A204.1 (cell line): ENCODE data around the gene PNPLA7.
"Not testable (repeated sequence)": the region's sequence is repeated elsewhere in the genome, so short reads cannot be mapped to it uniquely, and the experiment has no call there.

ENCODE experiments used
- FAIRE-seq: peaks from 2 replicates; lab custom pipeline; 2012; peaks lifted over from hg19 to GRCh38; lab: Jason Lieb, UNC

PNPLA7 gene

DNA sequence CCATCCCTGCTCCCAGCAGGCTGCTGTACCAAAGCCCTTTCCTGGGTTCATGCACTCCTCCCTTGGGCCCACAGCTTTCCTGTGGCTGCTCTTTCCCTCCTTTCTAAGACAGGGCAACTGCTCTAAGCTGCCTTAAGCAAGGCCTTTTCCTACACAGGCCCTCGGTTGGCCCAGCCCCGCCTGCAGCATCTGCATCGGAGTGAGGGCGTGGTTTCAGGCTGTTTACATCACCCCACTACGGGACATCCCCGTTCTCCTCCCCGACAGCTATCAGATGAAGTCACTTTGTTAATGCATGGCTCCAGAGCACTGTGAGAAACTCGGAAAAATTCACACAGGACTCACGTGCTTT, 25.1 kb upstream of the PNPLA7 start:
- no peak for FAIRE-seq

DNA sequence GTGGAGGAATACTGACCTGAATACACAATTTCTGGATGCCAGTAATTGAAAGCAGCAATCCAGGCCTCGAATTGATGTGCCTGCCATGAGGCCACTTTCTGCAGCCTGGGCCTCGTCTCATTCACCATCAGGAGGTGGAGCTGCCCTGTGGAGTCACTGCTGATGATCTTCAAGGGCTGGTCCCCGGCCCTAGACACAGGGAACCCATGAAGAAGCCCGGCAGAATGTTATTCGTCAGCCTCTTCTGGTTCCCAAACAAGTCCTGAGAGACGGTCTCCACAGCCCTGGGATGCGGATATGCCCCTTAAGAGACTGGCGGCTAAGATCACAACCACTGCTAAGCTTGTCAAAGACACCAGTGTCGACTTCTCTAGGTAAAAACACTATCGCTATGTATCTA, 24.0 kb upstream of the PNPLA7 start:
- no peak for FAIRE-seq

DNA sequence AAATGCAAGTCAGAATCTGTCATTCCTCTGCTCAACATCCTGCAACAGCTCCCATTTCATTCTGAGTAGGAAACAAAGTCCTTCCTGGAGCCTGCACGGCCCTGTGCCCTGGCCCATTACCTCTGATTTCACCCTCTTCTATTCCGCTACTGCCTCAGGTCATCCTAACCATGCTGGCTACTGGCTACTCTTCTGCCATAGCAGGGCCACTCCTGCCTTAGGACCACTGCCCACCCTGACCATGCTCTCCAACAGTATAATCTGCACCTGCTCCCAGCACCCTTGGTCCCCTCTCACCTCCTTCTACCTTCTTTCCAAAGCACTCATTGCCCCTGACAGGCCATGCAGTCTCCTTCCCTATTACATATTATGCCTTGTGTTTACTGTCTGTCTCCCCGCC, 20.4 kb upstream of the PNPLA7 start:
- no peak for FAIRE-seq

DNA sequence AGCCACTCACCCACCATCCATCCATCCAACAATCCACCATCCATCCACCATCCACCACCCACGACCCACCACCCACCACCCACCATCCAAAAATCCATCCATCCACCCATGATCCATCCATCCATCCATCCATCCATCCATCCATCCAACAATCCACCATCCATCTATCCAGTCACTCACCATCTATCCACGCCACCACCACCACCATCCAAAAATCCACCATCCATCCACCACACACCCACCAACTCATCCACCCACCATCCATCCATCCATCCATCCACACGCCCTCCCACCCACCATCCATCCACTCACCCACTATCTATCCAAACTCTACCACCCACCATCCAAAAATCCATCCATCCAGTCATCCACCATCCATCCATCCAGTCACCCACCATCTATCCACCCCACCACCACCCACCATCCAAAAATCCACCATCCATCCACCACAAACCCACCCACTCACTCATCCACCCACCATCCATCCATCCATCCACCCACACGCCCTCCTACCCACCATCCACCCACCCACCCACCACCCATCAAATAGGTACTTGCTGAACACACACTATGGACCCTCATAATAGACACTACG, 19.5 kb upstream of the PNPLA7 start:
- no peak for FAIRE-seq

DNA sequence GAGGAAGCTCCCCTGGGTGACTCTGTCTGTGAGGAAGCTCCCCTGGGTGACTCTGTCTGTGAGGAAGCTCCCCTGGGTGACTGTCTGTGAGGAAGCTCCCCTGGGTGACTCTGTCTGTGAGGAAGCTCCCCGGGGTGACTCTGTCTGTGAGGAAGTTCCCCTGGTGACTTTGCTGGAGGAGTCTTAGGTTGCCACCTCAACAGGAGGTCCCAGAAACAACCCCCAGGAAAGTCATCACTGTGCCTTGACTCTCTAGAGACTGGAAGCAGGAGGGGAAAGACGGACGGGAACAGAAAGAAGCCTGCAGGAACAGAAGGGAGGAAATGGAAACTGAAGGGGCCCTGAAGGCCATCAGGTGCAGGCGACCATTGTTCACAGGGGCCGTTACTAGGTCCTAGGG, 18.2 kb upstream of the PNPLA7 start:
- not testable (repeated sequence) for FAIRE-seq

DNA sequence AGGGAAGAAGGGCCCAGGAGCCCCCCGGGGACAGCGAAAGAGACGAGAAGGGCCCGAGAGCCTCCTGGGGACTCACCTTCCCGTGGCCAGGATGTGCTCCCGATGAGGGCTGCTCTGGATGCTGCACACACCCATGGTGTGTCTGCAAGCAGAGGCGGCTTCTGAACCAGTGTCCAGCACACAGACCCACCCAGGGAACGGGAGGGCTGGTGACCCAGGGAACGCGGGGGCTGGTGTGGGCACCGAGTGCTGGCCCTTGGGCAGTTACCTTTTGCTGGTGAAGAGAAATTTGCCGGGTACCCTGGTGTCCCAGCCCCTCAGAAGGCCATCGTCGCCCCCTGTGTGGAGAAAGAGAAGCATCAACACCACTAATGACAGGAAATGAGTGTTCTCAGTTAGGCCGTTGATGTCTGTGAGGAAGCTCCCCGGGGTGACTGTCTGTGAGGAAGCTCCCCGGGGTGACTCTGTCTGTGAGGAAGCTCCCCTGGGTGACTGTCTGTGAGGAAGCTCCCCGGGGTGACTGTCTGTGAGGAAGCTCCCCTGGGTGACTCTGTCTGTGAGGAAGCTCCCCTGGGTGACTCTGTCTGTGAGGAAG, 14.7 kb upstream of the PNPLA7 start:
- FAIRE-seq = no peak

DNA sequence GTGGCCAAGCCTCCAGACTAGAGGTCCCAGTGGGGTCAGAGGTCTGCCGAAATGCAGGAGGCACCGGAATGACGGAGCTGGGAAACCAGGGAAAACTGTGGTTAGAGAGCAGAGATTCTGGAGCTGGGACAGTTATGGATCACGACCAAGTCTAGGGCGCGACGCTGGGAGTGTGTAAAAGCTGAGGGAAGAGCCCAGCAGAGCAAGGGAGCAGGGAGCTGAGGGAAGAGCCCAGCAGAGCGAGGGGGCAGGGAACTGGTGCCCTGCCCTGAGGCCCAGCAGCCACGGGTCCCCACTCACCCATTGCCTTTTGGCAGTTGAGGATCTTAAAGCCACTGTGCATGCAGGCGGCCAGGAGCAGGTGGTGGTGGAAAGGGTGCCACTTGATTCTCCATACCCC, 13.9 kb upstream of the PNPLA7 start:
- no peak for FAIRE-seq

DNA sequence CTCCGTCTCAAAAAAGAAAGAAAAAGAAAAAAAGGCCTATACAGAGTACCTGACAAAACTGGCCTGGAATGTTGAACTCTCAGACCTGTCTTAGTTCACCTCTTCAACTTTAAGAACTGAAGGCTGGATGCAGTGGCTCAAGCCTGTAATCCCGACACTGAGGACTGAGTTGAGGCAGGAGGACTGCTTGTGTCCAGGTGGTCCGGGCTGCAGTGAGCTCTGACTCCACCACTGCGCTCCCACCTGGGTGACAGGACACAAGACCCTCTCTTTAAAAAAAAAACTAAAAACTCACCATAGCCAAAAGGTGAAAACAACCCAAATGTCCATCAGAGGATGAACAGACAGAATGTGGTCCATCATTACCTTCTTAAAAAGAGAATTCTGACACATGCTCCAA, 7.9 kb upstream of the PNPLA7 start:
- FAIRE-seq = no peak

DNA sequence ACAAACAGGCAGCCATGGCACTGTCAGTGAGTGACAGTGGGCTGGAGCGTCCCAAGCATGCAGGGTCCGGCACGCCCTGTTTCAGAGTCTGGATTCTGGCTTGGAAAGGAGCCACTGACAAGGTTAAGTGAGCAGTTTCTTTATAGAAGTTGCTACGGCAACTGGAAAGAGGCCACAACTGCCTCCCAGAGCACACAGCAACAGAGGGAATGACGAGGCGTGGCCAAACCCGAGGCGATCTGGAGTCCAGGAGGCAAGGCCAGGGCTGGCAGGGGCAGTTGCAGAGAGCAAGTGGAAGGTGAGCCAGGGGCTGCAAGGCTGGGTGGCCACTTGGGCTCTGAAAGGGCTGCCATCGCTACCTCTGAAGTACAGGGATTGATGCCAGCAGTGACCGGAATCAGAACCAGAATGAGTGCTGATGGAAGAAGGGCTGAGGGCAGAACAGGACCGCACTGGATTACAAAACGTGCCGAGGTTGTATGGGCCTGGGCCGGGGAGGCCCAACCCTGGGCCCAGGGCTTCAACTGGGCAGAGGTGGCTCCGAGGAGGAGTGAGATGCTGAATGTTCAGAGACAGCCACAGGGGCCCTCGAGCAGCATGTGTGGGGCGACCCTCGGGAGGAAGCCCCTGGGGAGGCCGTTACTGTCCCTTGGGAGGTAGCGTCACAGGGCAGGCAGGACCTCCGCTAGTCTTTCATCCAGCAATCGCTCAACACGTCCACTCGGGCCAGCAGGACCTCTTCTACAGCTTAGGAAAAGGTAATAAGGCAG, 6.1 kb upstream of the PNPLA7 start:
- no peak for FAIRE-seq

DNA sequence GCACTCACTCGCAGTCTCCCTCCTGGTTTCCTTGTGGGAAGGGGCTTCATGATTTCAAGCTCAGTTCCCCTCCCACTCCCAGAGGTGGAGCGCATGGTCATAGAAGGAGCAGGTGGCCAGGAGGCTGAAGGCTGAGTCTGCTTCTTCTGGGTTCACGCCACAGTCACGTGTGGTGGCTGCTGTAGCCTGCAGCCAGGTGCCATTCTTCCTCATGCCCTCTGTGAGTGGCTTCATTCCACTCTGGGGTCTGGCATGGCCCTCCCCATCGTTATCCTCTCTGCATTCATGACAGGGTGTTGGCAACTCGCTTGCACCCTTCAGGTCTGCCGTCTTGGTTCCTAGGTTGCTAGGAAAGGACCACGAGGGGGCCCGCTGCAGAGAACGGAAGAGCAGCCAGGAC, 5.0 kb upstream of the PNPLA7 start:
- no peak for FAIRE-seq

DNA sequence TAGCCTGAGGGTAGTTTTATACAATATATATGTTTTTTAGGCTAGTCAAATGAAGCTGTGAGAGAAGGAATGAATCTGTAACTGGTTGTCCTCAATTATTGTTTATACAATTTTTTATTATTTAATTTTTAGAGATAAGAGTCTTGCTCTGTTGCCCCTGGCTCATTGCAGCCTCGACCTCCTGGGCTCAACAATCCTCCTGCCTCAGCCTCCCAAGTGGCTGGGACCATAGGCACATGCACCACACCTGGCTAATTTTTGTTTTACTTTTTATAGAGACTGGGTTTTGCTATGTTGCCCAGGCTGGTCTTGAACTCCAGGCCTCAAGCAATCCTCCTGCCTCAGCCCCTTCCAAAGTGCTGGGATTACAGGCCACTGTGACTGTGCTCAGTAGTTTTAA, 4.1 kb upstream of the PNPLA7 start:
- no peak for FAIRE-seq

DNA sequence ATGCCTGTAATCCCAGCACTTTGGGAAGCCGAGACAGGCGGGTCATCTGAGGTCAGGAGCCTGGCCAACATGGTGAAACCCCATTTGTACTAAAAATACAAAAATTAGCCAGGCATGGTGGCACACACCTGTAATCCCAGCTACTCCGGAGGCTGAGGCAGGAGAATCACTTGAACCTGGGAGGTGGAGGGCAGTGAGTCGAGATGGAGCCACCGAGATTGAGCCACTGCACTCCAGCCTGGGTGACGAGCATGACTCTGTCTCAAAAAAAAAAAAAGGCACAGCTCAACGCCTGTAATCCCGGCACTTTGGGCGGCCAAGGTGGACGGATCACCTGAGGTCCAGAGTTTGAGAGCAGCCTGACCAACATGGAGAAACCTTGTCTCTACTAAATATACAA, 3.5 kb upstream of the PNPLA7 start:
- FAIRE-seq = not testable (repeated sequence)

DNA sequence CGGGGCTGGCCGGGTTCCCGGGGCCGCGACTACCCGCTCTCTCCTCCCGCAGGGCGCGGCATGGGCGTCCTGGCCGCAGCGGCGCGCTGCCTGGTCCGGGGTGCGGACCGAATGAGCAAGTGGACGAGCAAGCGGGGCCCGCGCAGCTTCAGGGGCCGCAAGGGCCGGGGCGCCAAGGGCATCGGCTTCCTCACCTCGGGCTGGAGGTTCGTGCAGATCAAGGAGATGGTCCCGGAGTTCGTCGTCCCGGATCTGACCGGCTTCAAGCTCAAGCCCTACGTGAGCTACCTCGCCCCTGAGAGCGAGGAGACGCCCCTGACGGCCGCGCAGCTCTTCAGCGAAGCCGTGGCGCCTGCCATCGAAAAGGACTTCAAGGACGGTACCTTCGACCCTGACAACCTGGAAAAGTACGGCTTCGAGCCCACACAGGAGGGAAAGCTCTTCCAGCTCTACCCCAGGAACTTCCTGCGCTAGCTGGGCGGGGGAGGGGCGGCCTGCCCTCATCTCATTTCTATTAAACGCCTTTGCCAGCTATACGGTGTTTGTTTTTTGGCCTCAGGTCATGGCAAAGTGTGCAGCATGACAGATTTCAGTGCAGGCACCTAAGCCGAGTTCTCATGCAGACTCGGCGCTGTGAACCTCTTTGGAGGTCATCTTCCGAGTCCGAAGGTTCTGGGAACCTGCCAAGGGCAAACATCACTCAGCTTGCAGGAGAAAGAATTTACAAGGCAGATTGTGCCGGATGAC, 2.0 kb upstream of the PNPLA7 start:
- FAIRE-seq = no peak

DNA sequence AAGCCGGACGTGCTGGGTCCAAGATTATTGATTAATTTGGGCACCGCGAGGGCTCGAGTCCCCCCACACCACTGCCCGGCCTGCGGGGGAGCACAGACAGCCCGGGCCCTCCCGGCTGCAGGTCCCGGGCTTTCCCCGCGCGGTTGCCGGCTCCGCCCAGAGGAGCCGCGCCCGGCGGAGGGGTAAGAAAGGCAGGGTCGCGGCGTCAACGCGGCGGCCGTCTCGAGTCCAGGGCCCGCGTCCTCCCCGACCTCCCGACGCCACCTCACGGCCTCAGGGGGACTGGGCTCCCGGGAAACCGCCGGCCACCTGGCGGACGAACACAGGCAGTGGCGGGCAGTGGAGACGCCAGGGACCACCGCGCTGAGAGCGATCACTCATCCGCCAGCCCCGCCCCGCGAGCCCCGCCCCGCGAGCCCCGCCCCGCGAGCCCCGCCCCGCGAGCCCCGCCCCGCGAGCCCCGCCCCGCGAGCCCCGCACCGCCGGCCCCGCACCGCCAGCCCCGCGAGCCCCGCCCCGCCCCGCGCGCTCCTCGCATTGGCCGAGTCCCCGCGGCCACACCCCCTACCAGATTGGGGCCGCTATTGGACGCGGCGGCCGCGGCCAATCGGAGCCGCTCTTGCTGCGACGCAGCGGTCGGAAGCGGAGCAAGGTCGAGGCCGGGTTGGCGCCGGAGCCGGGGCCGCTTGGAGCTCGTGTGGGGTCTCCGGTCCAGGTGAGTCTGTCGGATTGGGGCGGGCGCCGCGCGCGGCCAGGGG, 1.2 kb upstream of the PNPLA7 start, which contains the start of gene MRPL41:
TSS of gene MRPL41 (plus strand) at position 616 of the 758 bp plus-strand sequence. CDS start 203 bp downstream, outside the sequence.
- no peak for FAIRE-seq

DNA sequence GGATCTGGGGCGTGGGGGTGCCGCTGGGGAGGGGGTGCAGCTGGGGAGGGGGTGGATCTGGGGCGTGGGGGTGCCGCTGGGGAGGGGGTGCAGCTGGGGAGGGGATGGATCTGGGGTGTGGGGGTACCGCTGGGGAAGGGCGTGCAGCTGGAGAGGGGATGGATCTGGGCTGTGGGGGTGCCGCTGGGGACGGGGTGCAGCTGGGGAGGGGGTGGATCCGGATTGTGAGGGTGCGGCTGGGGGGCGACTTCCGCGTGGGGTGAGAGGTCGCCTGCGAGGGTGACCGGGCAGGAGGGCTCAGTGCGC, 709 bp upstream of the PNPLA7 start:
- FAIRE-seq = not testable (repeated sequence)

DNA sequence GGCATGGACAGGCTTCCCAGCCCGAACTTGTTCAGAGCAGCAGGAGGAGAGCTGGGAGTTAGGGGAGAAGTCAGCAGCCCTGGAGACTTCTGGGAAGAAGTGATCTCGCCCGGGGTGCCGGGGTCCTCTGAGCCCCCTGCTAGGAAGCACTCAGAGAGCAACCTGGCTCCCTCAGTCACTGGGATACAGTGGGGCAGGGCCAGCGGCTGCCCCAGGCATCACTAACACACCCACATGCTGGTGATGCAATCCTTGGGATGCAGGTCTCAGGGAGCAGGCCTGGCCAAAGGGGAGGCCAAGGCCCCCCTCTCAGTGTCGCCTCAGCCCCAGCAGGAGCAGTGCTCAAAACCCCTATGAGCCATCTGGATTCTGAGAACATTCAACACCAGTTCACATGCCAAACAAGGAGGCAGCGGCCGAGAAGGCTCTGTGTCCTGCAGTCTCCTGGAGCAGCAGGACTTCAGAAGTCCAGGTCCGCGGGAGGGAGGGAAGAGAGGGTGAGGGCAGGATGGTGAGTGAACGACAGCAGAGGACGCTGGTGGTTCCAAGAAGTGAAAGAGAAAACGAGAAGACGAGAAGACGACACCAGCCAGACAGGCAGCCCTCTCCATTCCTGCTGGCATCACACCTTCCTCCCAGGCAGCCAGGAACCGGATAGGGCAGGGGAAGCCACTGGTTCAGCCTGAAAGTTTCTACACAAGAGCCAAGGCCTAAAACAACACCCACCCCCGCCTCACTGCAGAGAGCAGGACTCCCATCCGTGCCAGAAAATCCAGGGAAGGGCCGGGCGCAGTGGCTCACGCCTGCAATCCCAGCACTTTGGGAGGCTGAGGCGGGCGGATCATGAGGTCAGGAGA, 2.3 kb downstream of the PNPLA7 start:
- no peak for FAIRE-seq

DNA sequence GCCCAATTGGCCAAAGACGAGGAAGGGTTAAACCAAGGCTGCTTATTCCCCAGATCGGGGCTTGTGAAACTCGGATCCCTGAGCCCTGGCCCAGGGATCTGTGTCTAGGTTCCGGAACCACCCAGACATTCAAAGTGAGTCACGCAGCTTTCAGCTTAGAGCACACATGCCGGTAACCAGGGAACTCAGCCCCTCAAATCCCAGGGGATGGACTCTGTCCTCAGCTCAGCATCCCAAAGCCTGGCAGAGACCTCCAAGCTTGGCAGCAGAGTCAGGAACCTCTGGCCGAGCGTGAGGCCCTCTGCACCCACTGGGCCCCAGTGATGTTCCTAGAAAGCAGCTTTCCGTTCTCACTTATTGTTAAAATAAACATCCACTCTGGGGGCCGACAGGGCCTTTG, 5.1 kb downstream of the PNPLA7 start:
- FAIRE-seq = no peak

DNA sequence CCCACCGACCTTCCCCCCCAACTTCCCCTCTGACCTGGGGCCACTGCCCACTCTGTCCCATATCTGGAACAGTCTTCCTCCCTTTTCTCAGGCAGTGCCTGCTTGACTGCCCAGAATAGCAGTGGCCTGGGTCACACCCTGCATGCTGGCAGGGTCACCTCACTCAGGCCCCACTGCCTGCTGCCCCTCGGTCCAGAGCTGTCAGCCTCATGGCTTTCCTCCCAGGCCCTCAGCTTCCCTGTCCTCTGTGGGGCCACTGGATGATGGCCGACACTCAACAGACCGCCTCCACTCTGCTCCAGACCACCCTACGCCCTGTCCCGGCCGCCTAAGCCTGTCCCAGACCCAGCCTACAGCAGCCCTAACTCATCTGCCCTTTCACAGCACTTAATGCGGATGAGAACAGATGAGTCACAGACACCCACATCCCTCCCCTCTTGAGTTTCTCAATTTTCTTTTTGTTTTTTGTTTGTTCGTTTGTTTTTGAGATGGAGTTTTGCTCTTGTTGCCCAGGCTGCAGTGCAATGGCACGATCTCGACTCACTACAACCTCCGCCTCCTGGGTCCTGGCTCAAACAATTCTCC, 5.9 kb downstream of the PNPLA7 start:
- no peak for FAIRE-seq

DNA sequence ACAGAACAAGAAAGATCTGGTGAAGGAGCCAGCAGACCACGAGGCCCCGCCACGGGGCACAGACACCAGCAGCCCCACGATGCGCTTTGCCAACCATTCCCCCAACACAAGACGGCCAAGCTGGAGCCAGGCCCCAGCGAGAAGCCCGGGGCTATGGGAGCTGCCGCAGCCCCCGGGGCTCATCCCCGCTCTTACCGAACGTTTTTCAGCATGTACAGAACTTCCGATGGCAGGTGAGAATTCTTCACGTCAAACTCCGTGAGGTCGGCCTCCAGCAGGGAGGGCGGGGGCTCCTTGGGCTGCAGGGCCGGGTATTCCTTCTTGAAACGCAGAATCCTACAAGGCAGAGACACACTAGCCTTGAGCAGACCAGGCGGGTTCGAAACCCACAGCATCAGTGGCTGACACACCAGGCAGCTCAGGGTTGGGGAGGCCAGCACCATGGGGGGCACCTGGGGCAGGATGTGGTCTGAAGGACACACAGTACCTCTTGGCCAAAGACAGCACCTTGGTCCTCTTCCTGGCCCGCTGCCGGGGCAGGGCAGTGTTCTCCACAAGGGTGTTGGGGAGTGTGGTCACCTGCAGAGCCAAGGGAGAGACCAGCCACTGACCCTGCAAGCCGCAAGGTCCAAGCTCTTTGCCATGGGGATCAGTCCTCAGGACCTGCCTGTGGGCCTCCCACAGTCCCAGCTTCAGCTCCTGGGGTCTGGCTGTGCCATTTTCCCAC, 6.8 kb downstream of the PNPLA7 start:
- no peak for FAIRE-seq

DNA sequence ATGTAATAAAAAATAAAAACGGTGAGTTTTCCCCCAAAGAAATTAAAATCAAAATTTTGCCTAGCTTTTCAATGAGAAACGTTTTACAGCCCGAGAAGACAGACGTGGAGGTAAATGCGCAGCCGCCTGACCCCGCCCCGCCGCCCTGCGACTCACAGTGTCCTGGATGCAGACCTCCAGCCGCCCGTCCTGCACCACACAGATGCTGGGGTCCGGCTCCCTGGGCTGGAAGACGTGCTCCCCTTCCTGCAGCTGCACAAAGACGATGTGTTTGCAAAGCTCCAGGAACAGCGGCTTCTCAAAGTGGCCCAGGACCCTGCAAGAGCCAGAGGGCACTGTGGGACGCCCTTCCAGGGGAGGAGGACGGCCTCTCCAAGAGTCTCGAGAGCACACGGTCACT, 7.7 kb downstream of the PNPLA7 start:
- no peak for FAIRE-seq

DNA sequence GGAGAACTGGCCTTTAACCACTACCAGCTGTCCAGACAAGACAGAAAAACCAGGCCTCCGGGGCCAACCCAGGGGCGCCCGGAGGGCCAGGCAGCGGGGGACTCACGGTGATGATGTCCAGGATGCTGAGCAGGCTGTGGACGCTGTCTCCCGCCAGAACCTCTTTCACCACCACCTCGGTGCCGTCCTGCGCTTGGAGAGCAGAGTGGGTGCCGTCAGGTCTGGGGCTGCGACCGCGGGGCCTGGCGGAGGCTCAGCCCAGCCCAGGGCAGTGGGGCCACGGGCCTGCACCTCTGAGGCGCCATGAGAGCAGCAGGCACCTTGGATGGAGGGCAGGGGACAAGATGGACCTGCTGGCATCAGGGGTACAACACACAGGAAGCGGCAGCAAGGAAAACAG, 9.7 kb downstream of the PNPLA7 start:
- no peak for FAIRE-seq
